ENCODE data around the gene KRTAP20-2.

The KRTAP20-2 gene

DNA sequence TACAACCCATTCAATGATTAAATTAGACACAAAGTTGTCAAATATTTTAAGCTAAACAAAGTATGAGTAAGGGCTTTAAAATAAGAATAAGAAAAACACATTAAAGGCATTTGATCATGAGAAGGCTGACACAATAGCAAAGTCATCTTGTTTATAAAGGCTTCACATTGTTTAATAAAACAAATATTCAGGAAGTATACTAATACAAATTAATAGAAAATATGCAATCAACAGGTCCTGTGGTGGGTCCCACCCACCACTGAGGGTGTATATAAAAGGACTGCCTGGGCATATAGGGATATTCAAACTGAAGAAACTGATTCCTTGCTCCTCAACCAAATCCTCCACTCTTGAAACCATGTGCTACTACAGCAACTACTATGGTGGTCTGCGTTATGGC, at the start of gene KRTAP20-2:
KRTAP20-2 (plus strand) TSS at position 301 of the 400 bp plus-strand sequence; CDS start at position 359, 58 bp downstream.
- no peak for DNase-seq (ENCODE audit: low read depth, low spot score)

DNA sequence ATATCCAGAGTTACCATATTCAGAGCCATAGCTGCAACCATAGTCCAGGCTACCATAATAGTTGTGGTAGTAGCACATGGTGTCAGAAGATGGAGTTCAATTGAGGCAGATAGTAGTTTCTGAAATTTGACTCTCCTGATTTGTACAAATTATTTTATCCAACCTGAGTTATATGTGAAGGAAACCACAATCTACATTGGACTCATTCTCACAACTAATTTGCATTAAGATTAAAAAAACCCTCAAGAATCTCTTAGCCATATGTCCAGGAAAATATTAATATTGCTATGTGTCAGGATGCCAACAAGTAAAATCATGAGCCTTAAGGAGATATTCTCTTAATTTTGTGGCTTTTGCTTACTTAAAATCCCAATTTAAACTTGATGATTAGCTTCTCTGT, 44.7 kb upstream of the KRTAP20-2 start, which contains the start of gene KRTAP22-2:
KRTAP22-2 (minus strand) TSS at position 101 of the 400 bp plus-strand sequence.
- DNase-seq (ENCODE audit: low read depth, low spot score) = no peak

DNA sequence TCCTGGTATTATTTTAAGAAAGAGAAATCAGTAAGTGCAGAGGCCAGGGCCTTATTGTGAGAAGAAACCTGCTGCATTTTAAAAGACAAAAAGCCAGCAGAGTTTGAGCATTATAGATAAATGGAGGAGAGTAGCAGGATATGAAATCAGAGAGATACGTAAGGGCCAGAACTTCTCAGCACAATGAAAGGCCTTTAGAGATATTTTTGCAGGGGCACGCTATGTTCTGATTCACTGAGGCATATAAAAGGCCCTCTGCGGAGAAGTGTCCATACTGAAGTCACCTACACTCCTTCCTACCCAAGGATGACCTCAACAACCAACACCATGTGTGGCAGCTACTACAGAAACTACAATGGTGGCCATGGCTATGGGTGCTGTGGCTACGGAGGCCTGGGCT, 42.9 kb upstream of the KRTAP20-2 start, which contains the start of gene KRTAP6-3:
KRTAP6-3 (plus strand) TSS at position 301 of the 400 bp plus-strand sequence; CDS start at position 307, 6 bp downstream.
- DNase-seq (ENCODE audit: low read depth, low spot score) = no peak

- no peak for DNase-seq (ENCODE audit: low read depth, low spot score)
Measured at GRCh38 chr21:30598802-30599201, 36.2 kb upstream of the KRTAP20-2 start, which contains the start of gene KRTAP6-2. KRTAP6-2 (minus strand) TSS chr21:30598902; CDS start chr21:30598874, 28 bp downstream.

DNA sequence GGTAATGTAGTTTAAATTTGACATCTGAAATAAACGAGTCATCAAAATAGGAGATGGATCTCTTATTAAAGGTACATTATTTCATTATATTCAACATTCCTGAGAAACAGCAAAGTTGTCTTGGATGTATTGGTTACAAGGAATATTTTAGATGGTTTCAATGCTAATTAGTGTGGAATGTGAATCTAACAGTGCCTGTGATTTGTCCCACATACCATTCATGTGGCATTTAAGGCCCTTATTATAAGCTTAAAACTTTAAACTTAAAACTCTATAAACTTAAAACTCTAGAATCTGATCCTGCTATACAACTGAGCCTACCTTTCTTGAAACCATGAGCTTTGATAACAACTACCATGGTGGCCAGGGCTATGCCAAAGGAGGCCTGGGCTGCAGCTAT, 34.2 kb upstream of the KRTAP20-2 start, which contains the start of gene KRTAP22-1:
KRTAP22-1 (plus strand) TSS at position 301 of the 400 bp plus-strand sequence.
- no peak for DNase-seq (ENCODE audit: low read depth, low spot score)

DNA sequence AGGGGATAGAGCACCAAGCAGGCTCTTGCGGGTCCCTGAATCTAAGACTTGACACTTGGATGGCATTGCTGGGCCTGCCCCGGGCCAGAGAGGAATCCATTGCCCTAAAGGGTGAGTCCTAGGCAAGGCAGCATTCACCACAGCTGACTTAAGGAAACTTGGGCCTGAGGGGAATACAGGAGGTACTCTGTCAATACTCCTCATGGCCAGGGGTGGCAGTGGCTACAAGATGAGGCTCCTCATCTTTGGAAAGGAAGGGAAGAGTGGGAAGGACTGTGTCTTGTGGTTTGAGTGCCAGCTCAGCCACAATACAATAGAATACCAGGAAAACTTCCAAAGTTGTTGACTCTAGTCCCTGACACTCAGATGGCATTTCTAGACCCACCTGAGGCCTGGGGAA, 29.0 kb upstream of the KRTAP20-2 start:
- DNase-seq (ENCODE audit: low read depth, low spot score) = no peak

GRCh38 chr21:30612132-30612531, 22.9 kb upstream of the KRTAP20-2 start:
- no peak for DNase-seq (ENCODE audit: low read depth, low spot score)

GRCh38 chr21:30613836-30614235, 21.2 kb upstream of the KRTAP20-2 start, which contains the start of gene KRTAP6-1:
KRTAP6-1 (minus strand) TSS chr21:30613930; CDS start chr21:30613904, 26 bp downstream.
- DNase-seq (ENCODE audit: low read depth, low spot score) = no peak

- no peak for DNase-seq (ENCODE audit: low read depth, low spot score)
Measured at GRCh38 chr21:30615199-30615598, 19.8 kb upstream of the KRTAP20-2 start.

GRCh38 chr21:30616125-30616524, 18.9 kb upstream of the KRTAP20-2 start, which contains the start of gene KRTAP20-1:
KRTAP20-1 (plus strand) TSS chr21:30616425; CDS start chr21:30616455, 30 bp downstream.
- no peak for DNase-seq (ENCODE audit: low read depth, low spot score)

DNA sequence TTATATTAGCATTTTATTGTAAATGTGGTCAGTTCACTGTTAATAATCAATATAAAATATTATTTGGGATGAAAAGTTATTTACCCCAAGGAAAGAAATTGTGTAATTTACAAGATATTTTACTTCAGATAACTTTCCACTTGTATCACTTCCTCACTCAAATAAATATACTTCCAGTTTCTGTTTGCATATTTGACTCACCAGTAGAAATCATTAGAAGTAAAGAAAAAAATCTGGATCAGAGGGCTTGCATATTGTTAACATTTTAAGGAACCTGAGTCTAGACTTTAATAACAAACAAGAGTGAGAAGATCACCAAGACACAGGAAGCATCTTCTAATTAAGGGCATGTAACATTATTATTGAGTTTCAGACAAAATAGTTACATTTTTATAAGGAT, 14.9 kb upstream of the KRTAP20-2 start:
- DNase-seq (ENCODE audit: low read depth, low spot score) = no peak

- DNase-seq (ENCODE audit: low read depth, low spot score) = no peak
Measured at GRCh38 chr21:30620522-30620921, 14.5 kb upstream of the KRTAP20-2 start, which contains the start of gene KRTAP20-4. KRTAP20-4 (plus strand) TSS chr21:30620627.

DNA sequence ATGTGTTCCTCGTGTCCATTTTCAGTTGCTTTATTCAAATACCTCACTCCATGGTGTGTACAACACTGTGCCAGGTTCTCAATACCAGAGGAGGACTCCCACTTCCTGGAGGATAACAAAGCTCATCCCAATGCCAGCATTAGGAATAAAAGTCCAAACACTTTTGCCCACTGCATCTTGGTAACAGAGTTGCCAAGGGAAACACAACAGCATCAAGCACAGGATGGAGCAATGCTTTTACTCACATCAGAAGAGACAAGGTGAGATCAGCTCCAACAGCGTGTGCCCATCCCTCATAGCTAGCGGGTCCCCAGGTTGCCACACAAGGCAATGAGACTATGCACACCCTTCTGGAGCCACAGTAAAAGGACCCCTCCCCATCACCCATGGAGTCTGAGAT, 11.6 kb upstream of the KRTAP20-2 start:
- no peak for DNase-seq (ENCODE audit: low read depth, low spot score)

- DNase-seq (ENCODE audit: low read depth, low spot score) = no peak
Measured at GRCh38 chr21:30625449-30626165, 9.4 kb upstream of the KRTAP20-2 start.

DNA sequence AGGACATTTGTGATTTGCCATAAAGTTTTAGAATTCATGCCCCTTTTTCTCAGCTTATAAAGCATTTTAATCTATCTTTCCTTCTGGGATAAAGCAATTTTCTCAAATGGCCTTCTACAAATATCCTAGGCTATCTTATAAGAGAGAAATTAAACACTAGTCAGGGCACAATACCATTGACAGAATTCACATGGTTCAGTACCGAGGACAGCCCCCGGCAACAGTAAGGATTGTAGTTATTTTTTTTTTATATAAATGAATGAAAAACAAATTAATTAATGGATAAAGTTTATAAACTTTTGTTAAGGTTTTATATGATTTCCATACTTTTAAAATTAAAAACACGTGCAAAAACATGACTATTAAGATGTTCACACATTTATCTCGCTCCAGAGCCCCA, 6.9 kb upstream of the KRTAP20-2 start:
- DNase-seq (ENCODE audit: low read depth, low spot score) = no peak

GRCh38 chr21:30629200-30629599, 5.8 kb upstream of the KRTAP20-2 start:
- DNase-seq (ENCODE audit: low read depth, low spot score) = no peak

DNA sequence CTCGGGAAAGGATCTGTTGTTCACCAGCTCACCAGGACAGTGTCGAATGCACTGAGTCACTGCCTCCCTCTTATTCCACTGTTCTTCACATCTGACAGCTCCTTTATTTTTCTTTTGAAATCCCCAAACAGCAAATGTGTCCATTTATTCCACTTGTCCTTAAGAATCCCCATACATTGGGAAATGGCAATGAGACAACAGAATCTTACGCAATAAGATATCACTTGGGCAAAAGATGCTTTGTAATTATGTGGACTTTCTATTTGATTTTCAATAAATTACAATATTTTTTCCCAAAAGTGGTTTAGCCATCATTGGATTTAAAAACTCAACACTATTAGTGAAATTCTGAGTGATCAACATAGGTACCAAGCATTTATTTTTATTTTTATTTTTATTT, 3.7 kb downstream of the KRTAP20-2 start:
- no peak for DNase-seq (ENCODE audit: low read depth, low spot score)

- no peak for DNase-seq (ENCODE audit: low read depth, low spot score)
Measured at GRCh38 chr21:30642564-30642963, 7.6 kb downstream of the KRTAP20-2 start, which contains the start of gene KRTAP20-3. KRTAP20-3 (plus strand) TSS chr21:30642864.

DNA sequence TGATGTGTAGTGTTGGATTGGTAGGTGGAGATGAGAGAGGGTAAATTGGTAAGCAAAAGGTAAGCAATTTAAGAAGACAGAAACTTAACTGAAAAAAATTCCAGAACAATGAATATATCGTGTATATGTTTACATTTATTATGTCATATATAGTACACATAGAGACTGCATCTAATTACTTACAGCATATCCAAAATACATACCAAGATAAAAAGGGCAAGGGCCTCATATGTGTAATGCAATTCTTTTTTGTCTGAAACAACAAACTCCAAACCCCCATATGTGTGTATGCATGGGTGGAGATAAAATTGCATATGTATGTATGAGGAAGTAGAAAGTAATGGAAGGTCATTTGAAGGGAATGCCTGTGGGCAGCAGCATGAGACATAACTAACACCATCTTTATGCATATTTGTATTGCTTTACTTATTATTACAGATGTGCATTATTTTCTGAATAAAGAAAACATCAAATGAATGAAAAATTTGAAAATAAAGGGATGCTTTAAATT, 12.0 kb downstream of the KRTAP20-2 start:
- DNase-seq (ENCODE audit: low read depth, low spot score) = no peak

DNA sequence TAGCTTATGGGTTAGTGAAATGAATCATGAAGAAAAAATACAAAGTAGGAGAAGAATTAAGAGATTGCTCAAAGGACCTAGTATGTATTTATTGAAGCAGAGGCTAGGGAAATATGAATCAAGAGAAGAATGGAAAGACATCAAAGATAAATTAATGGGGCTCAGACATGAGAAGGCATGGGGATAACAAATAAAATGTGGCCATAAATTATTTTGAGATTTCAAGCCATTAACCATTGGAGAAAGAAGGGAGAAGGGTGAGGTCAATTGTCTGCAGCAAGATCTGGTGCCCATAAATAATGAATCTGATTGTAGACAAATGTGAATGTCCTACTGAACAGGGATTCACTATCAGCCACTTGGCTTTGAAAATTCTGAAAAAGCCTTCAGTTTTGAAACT, 17.9 kb downstream of the KRTAP20-2 start:
- DNase-seq (ENCODE audit: low read depth, low spot score) = no peak

DNA sequence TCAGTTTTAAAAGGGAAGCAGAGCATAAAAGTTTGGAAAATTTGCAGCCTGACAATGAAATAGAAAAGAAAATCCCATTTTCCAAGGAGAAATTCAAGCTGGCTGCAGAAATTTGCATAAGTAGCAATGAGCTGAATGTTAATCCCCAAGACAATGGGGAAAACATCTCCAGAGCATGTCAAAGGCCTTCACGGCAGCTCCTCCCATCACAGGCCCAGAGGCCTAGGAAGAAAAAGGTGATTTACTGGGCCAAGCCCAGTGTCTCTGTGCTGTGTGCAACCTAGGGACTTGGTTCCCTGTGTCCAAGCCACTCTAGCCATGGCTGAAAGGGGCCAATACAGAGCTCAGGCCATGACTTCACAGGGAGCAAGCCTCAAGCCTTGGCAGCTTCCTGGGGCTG, 33.8 kb downstream of the KRTAP20-2 start:
- no peak for DNase-seq (ENCODE audit: low read depth, low spot score)

DNA sequence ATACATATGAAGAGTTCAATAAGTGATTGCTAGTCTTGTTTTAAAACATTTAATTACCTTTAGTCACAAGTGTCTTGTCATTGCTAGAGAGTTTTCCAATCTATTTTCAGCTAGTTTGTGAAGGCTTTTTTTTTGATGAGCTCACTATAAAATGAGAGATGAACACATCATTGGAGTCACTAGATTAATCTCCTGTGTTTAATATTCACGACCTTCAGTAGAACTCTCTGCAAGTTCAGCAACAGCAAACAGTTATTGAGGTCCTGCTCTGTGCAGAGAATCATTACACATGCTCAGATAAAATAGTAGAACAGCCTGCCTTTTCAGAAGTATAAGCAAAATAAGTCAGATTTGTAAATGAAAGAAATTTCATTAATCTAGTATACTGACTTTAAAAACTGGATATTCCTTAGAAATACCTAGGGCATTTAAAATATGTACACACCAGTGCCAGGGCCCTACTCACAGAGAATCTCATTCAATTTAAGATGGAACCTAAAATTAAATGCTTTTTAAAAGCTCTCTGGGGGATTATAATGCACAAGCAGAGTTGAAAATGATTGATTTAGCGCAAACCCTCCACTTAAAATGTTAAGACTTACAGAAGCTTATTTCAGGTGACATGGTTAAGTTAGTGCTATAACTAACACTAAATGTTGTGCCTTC, 38.1 kb downstream of the KRTAP20-2 start:
- no peak for DNase-seq (ENCODE audit: low read depth, low spot score)

Measured in activated CD4-positive, CD25-positive, alpha-beta regulatory T cell treated with anti-CD3 and anti-CD28 coated beads, Interleukin-2, amount 50 U/mL, for 16 hours (primary cell).